GM18502 (cell line): ENCODE data around the gene LRRC43.

Experiments used
- ATAC-seq: cut with Tn5 transposase; IDR thresholded peaks from one replicate; pipeline ENCODE4 v1.9.1; 2021; ENCODE audit warnings: mild to moderate bottlenecking; ENCODE audit not compliant: unreplicated experiment, poor library complexity

The LRRC43 gene

DNA sequence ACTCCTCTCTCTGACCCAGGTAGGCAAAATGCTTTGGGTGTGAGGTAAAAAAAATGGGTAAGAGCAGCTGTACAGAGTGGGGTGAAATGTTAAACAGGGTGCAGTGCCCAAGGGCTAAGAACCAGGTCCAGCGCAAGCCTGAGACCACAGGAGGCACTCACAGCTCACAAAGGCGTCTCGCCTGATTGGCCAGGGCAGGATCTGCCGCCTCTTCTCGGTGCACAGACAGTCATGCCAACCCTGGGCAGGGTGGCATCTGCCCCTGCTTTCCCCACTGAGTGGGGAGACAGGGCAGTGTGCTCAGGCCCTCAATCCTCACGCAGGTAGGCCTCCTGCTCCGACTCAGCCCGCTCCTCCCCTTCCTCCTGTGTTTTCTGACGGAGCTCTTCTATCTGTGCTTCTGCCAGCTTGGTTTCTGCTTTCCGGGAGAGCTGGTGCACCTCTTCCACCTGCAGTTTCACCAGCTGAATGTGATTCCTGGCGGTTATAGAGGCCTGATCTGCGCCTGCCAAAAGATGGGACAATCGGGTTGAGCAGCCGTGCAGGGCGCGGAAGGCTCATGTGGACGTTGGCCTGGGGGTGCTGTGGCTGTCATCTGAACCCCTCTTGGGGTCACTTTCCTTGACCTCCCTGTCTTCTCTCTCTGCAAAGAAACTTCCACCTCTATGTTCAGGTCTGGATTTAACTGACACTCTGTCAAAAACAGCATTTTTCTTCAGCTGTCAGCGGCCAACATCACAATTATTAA is 25.3 kb downstream of the LRRC43 start:
- no peak for ATAC-seq

GRCh38 chr12:122215771-122216170 is 32.8 kb downstream of the LRRC43 start:
- ATAC-seq: no peak

DNA sequence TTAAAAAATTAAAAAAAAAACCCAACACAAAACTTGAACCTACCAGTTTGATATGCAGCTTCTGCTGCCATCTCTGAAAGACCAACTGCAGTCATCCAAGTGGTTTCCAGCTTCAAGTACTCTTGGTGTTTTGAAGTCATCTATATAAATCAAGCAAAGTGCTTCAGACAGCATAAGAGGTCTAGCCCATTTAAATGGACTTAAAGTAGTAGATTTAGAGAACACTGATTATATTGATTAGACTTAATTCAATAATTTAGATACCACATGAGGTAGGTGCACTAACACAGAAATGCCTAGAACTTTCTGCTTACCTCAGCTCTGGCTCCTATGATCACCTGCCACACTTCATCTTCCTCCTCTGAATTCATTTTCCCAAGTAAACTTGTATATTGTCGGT is 33.5 kb downstream of the LRRC43 start:
- ATAC-seq: no peak

DNA sequence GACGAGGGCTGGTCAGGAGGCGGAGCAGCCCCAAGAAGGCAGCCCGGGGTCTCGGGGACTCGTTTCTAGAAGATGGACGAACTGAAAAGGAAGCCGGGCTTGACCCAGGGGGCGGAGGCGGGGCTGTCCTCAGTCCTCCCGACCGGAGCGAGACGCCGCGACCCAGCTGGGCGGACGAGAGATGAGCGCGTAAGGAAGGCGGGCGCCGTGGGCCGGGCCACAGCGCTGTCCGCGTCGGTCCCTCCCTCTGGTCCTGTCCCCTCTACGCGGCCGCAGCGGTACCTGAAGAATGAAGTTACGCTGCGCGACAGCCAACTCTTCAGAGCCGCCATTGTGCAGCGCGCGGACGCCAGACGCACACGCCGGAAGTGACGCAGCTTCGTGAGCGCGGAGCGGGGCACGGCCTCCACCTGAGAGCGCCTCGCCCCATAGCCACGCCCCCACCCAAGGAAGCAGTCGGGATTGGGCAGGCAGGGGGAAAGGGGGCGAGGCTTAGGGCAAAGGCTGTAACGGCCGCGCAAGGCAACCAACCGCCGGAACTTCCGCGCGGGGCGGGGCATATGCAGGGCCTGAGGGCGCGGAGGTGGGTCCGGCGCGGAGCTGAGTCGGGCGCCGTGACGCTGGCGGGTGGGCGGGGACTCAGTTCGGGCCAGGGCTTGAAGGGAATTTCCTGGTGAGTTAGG is 42.9 kb downstream of the LRRC43 start, which contains the start of gene DIABLO:
TSS of gene DIABLO (minus strand) at position 370 of the 683 bp plus-strand sequence. CDS start at position 332, 38 bp downstream.
- peak; percentile 92 for ATAC-seq

GRCh38 chr12:122226366-122227125 is 43.6 kb downstream of the LRRC43 start:
- ATAC-seq: no peak

GRCh38 chr12:122227341-122227740 is 44.4 kb downstream of the LRRC43 start:
- ATAC-seq: no peak

DNA sequence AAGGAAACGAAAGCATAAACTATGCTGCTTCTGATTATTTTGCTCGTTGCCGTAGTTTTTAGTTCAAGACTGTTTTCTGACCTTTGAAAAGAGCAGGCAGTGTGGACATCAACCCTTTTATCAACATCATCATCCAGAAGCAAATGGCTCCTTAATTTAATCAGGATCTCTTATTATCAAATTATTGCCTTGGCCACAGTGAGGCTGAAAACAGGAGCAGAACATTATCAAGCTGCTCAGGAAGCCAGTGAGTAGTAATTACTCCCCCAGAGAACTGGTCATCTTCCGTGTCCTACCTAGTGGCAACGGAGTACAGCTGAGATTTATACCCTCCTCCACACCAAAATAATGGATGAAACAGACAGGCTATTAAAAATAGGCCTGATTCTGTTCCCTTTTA is 45.2 kb downstream of the LRRC43 start:
- ATAC-seq: no peak

- no peak for ATAC-seq
These were observed 47.9 kb downstream of the LRRC43 start for GRCh38 chr12:122230798-122231197.

DNA sequence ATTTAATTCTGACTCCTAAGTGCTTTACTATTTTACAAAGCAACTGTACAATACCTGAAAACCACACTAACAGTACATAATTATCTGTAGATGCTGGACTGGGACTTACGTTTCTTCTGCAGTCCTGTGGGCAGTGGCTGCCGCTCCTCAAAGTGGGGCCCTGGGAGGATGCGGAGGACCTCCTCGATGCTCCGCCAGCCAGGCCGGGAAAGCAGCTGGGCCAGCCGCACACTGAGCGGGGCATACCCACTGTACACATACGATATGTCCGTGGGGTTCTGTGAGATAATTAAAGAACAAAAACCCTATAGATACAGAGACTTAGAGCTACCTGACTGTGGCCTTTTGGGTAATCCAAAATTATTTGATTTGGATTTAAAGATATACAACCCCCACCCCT is 49.8 kb downstream of the LRRC43 start:
- ATAC-seq: no peak

DNA sequence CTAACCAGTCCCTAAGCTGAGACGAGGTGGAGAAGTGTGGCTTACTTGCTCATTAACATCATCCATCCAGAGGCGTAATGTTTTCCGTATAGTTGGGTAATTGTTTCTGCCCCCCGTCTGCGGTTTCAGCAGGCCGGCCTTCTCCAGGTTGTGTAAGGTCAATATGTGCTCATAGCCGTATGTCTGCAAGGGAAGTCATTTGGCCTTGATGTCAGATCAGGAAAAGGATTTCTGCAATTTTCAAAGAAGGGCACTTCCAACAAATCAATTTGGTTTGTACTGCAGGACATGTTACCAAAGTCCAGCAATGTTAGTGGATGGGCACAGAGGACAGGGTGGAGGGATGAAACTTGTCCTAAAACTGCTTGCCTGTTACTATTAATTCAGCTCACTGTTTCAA is 52.8 kb downstream of the LRRC43 start:
- no peak for ATAC-seq

DNA sequence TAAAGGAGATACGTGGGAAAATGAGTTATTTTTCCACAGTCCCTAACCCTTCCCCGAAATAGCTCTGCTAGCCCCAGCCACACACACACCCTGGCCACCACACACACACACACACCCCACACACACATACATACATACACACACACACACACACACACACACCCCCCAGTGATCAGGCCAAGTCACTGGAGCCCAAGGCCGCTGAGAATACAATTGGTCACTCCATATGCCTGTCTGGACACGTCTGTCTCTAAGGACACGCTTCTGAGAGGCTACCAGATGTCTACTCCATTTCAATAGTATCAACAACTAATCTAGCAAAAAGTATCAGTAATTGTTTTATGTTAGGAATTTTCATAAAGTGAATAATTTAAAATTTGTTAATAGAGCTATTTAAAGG is 55.9 kb downstream of the LRRC43 start:
- no peak for ATAC-seq

- no peak for ATAC-seq
These were observed 61.0 kb downstream of the LRRC43 start for GRCh38 chr12:122243965-122244364.

GRCh38 chr12:122244565-122245371 is 61.8 kb downstream of the LRRC43 start:
- ATAC-seq: no peak

DNA sequence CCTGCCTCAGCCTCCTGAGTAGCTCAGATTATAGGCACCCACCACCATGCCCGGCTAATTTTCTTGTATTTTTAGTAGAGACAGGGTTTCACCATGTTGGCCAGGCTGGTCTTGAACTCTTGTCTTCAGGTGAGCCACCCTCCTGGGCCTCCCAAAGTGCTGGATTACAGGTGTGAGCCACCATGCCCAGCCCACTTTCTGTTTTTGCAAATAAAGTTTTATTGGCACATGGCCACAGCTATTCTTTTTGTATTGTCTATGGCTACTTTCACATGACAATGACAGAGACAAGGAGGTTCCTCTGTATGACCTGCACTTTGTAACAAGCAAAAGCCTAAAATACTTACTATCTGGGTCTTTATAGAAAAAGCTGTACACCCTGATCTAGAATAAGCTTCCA is 62.6 kb downstream of the LRRC43 start:
- no peak for ATAC-seq

GRCh38 chr12:122250047-122250446 is 67.1 kb downstream of the LRRC43 start:
- ATAC-seq: no peak

- no peak for ATAC-seq
These were observed 67.6 kb downstream of the LRRC43 start for GRCh38 chr12:122250536-122250935.
